HCT116 (cell line): ENCODE results near the gene KRT5. TPM values are rescaled to one million over a fixed set of nuclear protein-coding genes. Genes with fewer than 3 reads are reported as not detected.

Experiments used
- ATAC-seq: fragments of 200-7000 bp; cut with Tn5 transposase; 2 replicates; pipeline ENCODE4 v1.9.1; 2020; ENCODE audit warnings: mild to moderate bottlenecking, moderate library complexity
- BruUV-seq: library from RNA; stranded (reverse); fragments of 400-500 nt; replicated peaks from 2 replicates; lab custom pipeline; 2021; lab: Mats Ljungman, UMichigan
- CTCF ChIA-PET: fragments of 300-600 bp; sonication (Branson Sonifier 250); formaldehyde crosslinking; loops from one replicate; lab custom pipeline; 2021; ENCODE audit warnings: antibody characterized with exemption; lab: Charles Lee
- POLR2A ChIA-PET: fragments of 300-600, 350-600 bp; sonication (Branson Sonifier 250); formaldehyde crosslinking; loops from one replicate; lab custom pipeline; 2021; ENCODE audit warnings: antibody characterized with exemption; lab: Charles Lee
- RAD21 ChIA-PET, 2 experiments: fragments of 300-600 bp; sonication (Branson Sonifier 250); formaldehyde crosslinking; loops; one replicate each; lab custom pipeline; 2023; ENCODE audit warnings: low total read pairs in 2 of 2; ENCODE audit not compliant: uncharacterized antibody in 2 of 2, unreplicated experiment in 2 of 2, low non-redundant PET in 1 of 2; lab: Charles Lee
- DNase-seq: peaks from one replicate; pipeline ENCODE4 v3.0.0-alpha.2; 2010; ENCODE audit warnings: low read depth, low spot score
- H2AFZ ChIP-seq: fragments of 200-600 bp; shearing (Covaris generic), sonication (generic); 2 replicates; pipeline ENCODE4 v1.6.1; 2017; ENCODE audit warnings: low read depth, mixed run types, mixed read lengths, antibody characterized with exemption, low read length; ENCODE audit not compliant: poor library complexity, severe bottlenecking
- H3K27ac ChIP-seq: 2 replicates; pipeline ENCODE4 v1.5.1; 2012; ENCODE audit warnings: low read depth, low read length
- H3K27me3 ChIP-seq: fragments of 200-600 bp; sonication (generic); 2 replicates; pipeline ENCODE4 v1.6.1; 2016; ENCODE audit warnings: mixed run types, low read length, mixed read lengths; ENCODE audit not compliant: insufficient read depth
- H3K36me3 ChIP-seq, 2 experiments: fragments of 200-500 bp in 1 of 2; fragments of 200-600 bp in 1 of 2; sonication (Bioruptor generic) in 1 of 2; sonication (generic) in 1 of 2; 2 replicates each; pipeline versions ENCODE4 v1.5.1 to v1.6.1; 2014 to 2016; ENCODE audit warnings: low read length in 2 of 2, inconsistent platforms in 1 of 2, mixed read lengths in 1 of 2, mixed run types in 1 of 2; ENCODE audit not compliant: insufficient read depth in 2 of 2, control insufficient read depth in 1 of 2
- H3K4me1 ChIP-seq, 2 experiments: fragments of 200-600 bp in 1 of 2; sonication (generic) in 1 of 2; 2 replicates each; pipeline versions ENCODE4 v1.5.1 to v1.6.1; 2012 to 2017; ENCODE audit warnings: low read length in 2 of 2, inconsistent platforms in 1 of 2, mild to moderate bottlenecking in 1 of 2, mixed read lengths in 1 of 2, mixed run types in 1 of 2, moderate library complexity in 1 of 2; ENCODE audit not compliant: insufficient read depth in 2 of 2, control insufficient read depth in 1 of 2
- H3K4me2 ChIP-seq: fragments of 200-600 bp; sonication (generic); 2 replicates; pipeline ENCODE4 v1.6.1; 2017; ENCODE audit warnings: mixed run types, low read length, mixed read lengths
- H3K4me3 ChIP-seq, 2 experiments: fragments of 200-600 bp in 1 of 2; sonication (generic) in 1 of 2; replicated peaks in 1 of 2; 2 replicates each; pipeline ENCODE4 v1.5.1; 2011 to 2016; ENCODE audit warnings: low read length in 2 of 2, control low read depth in 1 of 2, low read depth in 1 of 2, mild to moderate bottlenecking in 1 of 2, mixed read lengths in 1 of 2, mixed run types in 1 of 2
- H3K79me2 ChIP-seq: fragments of 200-600 bp; sonication (generic); 2 replicates; pipeline ENCODE4 v1.6.1; 2017; ENCODE audit warnings: mild to moderate bottlenecking, mixed run types, low read length, moderate library complexity, mixed read lengths; ENCODE audit not compliant: insufficient read depth
- H3K9ac ChIP-seq: fragments of 200-600 bp; sonication (generic); 2 replicates; pipeline ENCODE4 v1.6.1; 2016; ENCODE audit warnings: low read length, mixed read lengths
- H3K9me2 ChIP-seq: fragments of 200-600 bp; sonication (generic), shearing (Covaris generic); 2 replicates; pipeline ENCODE4 v1.6.1; 2017; ENCODE audit warnings: mixed run types, mild to moderate bottlenecking, moderate library complexity; ENCODE audit not compliant: insufficient read depth
- H3K9me3 ChIP-seq, 2 experiments: fragments of 200-500 bp in 1 of 2; fragments of 200-600 bp in 1 of 2; sonication (Bioruptor generic) in 1 of 2; sonication (generic) in 1 of 2; 2 replicates each; pipeline ENCODE4 v1.6.1; 2014 to 2017; ENCODE audit warnings: low read length in 2 of 2, mixed read lengths in 2 of 2, inconsistent platforms in 1 of 2, low read depth in 1 of 2, mild to moderate bottlenecking in 1 of 2, mixed run types in 1 of 2, moderate library complexity in 1 of 2; ENCODE audit not compliant: control insufficient read depth in 1 of 2, insufficient read depth in 1 of 2
- H4K20me1 ChIP-seq: fragments of 200-600 bp; sonication (generic), shearing (Covaris generic); 2 replicates; pipeline ENCODE4 v1.6.1; 2017; ENCODE audit warnings: mixed run types, mild to moderate bottlenecking, moderate library complexity; ENCODE audit not compliant: insufficient read depth
- CBX3 ChIP-seq: IDR thresholded peaks from 2 replicates; pipeline ENCODE4 v1.6.1; 2012; ENCODE audit warnings: low read depth
- CEBPB ChIP-seq: IDR thresholded peaks from 2 replicates; pipeline ENCODE4 v1.6.1; 2012; ENCODE audit warnings: low read depth
- EZH2 ChIP-seq: fragments of 200-600 bp; sonication (generic); IDR thresholded peaks from 2 replicates; pipeline ENCODE4 v1.6.1; 2017; ENCODE audit warnings: antibody characterized with exemption, mixed run types
- JUND ChIP-seq: IDR thresholded peaks from 2 replicates; pipeline ENCODE4 v1.6.1; 2012
- REST ChIP-seq: IDR thresholded peaks from 2 replicates; pipeline ENCODE4 v1.6.1; 2012; ENCODE audit warnings: low read depth
- SIN3A ChIP-seq: IDR thresholded peaks from 2 replicates; pipeline ENCODE4 v1.6.1; 2012; ENCODE audit warnings: low read depth
- SP1 ChIP-seq: IDR thresholded peaks from 2 replicates; pipeline ENCODE4 v1.6.1; 2012; ENCODE audit warnings: low read depth
- intact Hi-C: fragments of 100-400 bp; cut with micrococcal nuclease; formaldehyde crosslinking; loops from 2 replicates; pipeline ENCODE4 v1.10.0; 2022
- total RNA-seq: library from RNA; stranded (reverse); gene quantifications from one replicate; pipeline ENCODE4 v1.2.1, GENCODE V29; 2021; ENCODE audit not compliant: unreplicated experiment
- TF ChIP-seq, protein P1 (sequence below): IDR thresholded peaks from 2 replicates; pipeline ENCODE4 v1.6.1; 2012
- TF ChIP-seq, protein P2 (sequence below), 3 experiments: fragments of 200-600 bp in 1 of 3; sonication (generic) in 1 of 3; IDR thresholded peaks in 2 of 3; conservative IDR thresholded peaks in 1 of 3; 2 replicates each; pipeline ENCODE4 v1.5.1; 2012 to 2017; ENCODE audit warnings: low read depth in 2 of 3, low read length in 2 of 3, antibody characterized with exemption in 1 of 3, borderline replicate concordance in 1 of 3, control low read depth in 1 of 3, mild to moderate bottlenecking in 1 of 3, mixed read lengths in 1 of 3, mixed run types in 1 of 3, moderate library complexity in 1 of 3; ENCODE audit not compliant: insufficient read depth in 1 of 3

The KRT5 gene
- total RNA-seq, 1 experiment from 2014 or later: 0.44 TPM

DNA sequence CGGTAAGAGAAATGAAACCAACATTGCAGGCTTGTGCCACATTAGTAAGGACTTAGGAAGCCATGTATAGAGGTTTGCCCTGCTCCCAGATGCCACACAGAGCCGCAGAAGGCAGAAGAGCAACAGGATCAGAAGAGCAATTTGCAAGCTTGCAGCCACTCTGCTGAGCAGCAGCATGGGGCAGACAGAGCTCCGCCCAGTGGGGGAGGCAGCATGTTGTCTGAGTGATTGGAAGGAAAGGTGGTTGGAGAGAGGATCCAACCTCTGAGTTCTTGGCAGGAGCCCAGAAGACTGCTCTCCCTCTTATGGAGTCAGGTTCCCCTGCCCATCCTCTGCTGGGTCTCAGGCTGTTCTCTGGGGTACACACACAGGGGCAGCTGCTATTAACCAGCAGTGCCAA lies 24.8 kb downstream of the KRT5 start:
- H3K4me3 ChIP-seq: no peak overlapping the region
- peak overlapping the region; percentile 80; the same call in 1 of the 2 replicates for H3K27ac ChIP-seq
- no peaks in the 10 kb centered on the region for H3K27me3 ChIP-seq
- BruUV-seq: no TSS peak
- CTCF ChIA-PET: no interaction called here
- H4K20me1 ChIP-seq: no peaks in the 10 kb centered on the region
- H3K9me2 ChIP-seq: no peaks in the 10 kb centered on the region
- no peaks in the 10 kb centered on the region for H3K9me3 ChIP-seq
- intact Hi-C loops: no loop called here
- peak overlapping the region; percentile 59 for H3K9ac ChIP-seq
- peaks cover 29 to 66% of the 10 kb centered on the region in 2 experiments for H3K4me1 ChIP-seq
- H2AFZ ChIP-seq: no peak overlapping the region
- TF ChIP-seq CBX3: no peak
- no peak for TF ChIP-seq SP1
- no peak for TF ChIP-seq CEBPB
- TF ChIP-seq, protein P1, sequence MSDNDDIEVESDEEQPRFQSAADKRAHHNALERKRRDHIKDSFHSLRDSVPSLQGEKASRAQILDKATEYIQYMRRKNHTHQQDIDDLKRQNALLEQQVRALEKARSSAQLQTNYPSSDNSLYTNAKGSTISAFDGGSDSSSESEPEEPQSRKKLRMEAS: no peak
- no peak for TF ChIP-seq JUND
- TF ChIP-seq REST: no peak
- no peak for TF ChIP-seq SIN3A
- TF ChIP-seq, protein P2, sequence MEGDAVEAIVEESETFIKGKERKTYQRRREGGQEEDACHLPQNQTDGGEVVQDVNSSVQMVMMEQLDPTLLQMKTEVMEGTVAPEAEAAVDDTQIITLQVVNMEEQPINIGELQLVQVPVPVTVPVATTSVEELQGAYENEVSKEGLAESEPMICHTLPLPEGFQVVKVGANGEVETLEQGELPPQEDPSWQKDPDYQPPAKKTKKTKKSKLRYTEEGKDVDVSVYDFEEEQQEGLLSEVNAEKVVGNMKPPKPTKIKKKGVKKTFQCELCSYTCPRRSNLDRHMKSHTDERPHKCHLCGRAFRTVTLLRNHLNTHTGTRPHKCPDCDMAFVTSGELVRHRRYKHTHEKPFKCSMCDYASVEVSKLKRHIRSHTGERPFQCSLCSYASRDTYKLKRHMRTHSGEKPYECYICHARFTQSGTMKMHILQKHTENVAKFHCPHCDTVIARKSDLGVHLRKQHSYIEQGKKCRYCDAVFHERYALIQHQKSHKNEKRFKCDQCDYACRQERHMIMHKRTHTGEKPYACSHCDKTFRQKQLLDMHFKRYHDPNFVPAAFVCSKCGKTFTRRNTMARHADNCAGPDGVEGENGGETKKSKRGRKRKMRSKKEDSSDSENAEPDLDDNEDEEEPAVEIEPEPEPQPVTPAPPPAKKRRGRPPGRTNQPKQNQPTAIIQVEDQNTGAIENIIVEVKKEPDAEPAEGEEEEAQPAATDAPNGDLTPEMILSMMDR (IDR thresholded peaks at IDR 0.05 in 2 of 3, conservative IDR thresholded peaks at IDR 0.05 in 1 of 3; ENCODE audit: borderline replicate concordance in 1 of 3, insufficient read depth in 1 of 3, low read depth in 2 of 3, low read length in 2 of 3): no peak
- no peak for TF ChIP-seq EZH2
- RAD21 ChIA-PET: interaction anchor here in 1 of 2 experiments (0.6 kb wide), 1 partner anchor 390 kb away, joined by 3 read pairs; no protein-coding TSS in a partner anchor
- DNase-seq (peak; percentile 27), ATAC-seq (peak; percentile 59)
- H3K36me3 ChIP-seq: no peaks in the 10 kb centered on the region
- POLR2A ChIA-PET: no interaction called here
- H3K79me2 ChIP-seq: no peaks in the 10 kb centered on the region
- H3K4me2 ChIP-seq: peak overlapping the region; percentile 73
